A549 (cell line): ENCODE measurements around the gene ADD3. TPM values are rescaled to one million over a fixed set of nuclear protein-coding genes. Genes with fewer than 3 reads are reported as not detected.

Experiments used
- ATAC-seq, 2 experiments: fragments of 200-7000 bp in 1 of 2; fragments of >200 bp in 1 of 2; cut with Nextera tagmentation in 1 of 2; cut with Tn5 transposase in 1 of 2; 3 replicates each; pipeline versions ENCODE4 v1.8.0 to v1.9.1; 2018 to 2020; ENCODE audit warnings: mild to moderate bottlenecking in 1 of 2, moderate library complexity in 1 of 2
- CTCF ChIA-PET: fragments of 300-600 bp; sonication (Branson Sonifier 250); formaldehyde crosslinking; extraction: SDS; loops from one replicate; lab custom pipeline; 2021; ENCODE audit warnings: antibody characterized with exemption, inconsistent platforms; lab: Yijun Ruan, JAX
- POLR2A ChIA-PET: fragments of 350-600 bp; formaldehyde crosslinking; extraction: SDS; loops from one replicate; lab custom pipeline; 2021; ENCODE audit warnings: antibody characterized with exemption, inconsistent platforms; lab: Yijun Ruan, JAX
- DNase-seq, 2 experiments: peaks; one replicate each; pipeline versions ENCODE4 v3.0.0 to v3.0.0-alpha.2; 2011 to 2016; ENCODE audit warnings: low read depth in 1 of 2, low spot score in 1 of 2
- FAIRE-seq: peaks from 2 replicates; lab custom pipeline; 2011; peaks lifted over from hg19 to GRCh38; lab: Jason Lieb, UNC
- H3K27ac ChIP-seq, 2 experiments: fragments of >200 bp; sonication (Bioruptor Twin); formaldehyde crosslinking; 3 replicates each; pipeline ENCODE4 v1.5.1; 2016 to 2017
- H3K4me1 ChIP-seq: fragments of >200 bp; sonication (Bioruptor Twin); formaldehyde crosslinking; 3 replicates; pipeline ENCODE4 v1.6.1; 2016
- H3K4me2 ChIP-seq: fragments of >200 bp; sonication (Bioruptor Twin); formaldehyde crosslinking; 3 replicates; pipeline ENCODE4 v1.6.1; 2016
- H3K4me3 ChIP-seq: fragments of >200 bp; sonication (Bioruptor Twin); formaldehyde crosslinking; 3 replicates; pipeline ENCODE4 v1.5.1; 2016
- H3K9me3 ChIP-seq: fragments of >200 bp; sonication (Bioruptor Twin); formaldehyde crosslinking; 3 replicates; pipeline ENCODE4 v1.6.1; 2016
- ATOH8 ChIP-seq: fragments of 250-450 bp; sonication (Bioruptor Pico); IDR thresholded peaks from 2 replicates; pipeline ENCODE4 v1.5.0; 2020; ENCODE audit warnings: low read depth, mild to moderate bottlenecking, moderate library complexity
- CBX2 ChIP-seq: fragments of 200-600 bp; sonication (generic); IDR thresholded peaks from 2 replicates; pipeline ENCODE4 v1.6.1; 2016; ENCODE audit warnings: low read depth, mild to moderate bottlenecking, borderline replicate concordance
- CBX8 ChIP-seq: fragments of 200-600 bp; sonication (generic); IDR thresholded peaks from 2 replicates; pipeline ENCODE4 v1.6.1; 2016
- CEBPB ChIP-seq, 2 experiments: fragments of >200 bp in 1 of 2; sonication (Bioruptor Twin) in 1 of 2; formaldehyde crosslinking in 1 of 2; IDR thresholded peaks; 2 replicates each; pipeline ENCODE4 v1.6.1; 2012 to 2016
- EHMT2 ChIP-seq: fragments of 200-600 bp; sonication (generic); IDR thresholded peaks from 2 replicates; pipeline ENCODE4 v1.6.1; 2016; ENCODE audit warnings: antibody characterized with exemption, low read depth, mild to moderate bottlenecking, moderate library complexity
- ESRRA ChIP-seq: fragments of 150-350 bp; IDR thresholded peaks from 2 replicates; pipeline ENCODE4 v1.6.1; 2014; ENCODE audit warnings: mild to moderate bottlenecking, low read length, borderline replicate concordance
- FOXS1 ChIP-seq: fragments of 250-450 bp; sonication (Bioruptor Pico); IDR thresholded peaks from 2 replicates; pipeline ENCODE4 v1.5.0; 2020; ENCODE audit warnings: mild to moderate bottlenecking, moderate library complexity
- GATA3 ChIP-seq: IDR thresholded peaks from 2 replicates; pipeline ENCODE4 v1.6.1; 2012; ENCODE audit warnings: borderline replicate concordance
- HDAC2 ChIP-seq: fragments of 200-600 bp; sonication (generic); IDR thresholded peaks from 2 replicates; pipeline ENCODE4 v1.6.1; 2016
- HES2 ChIP-seq: fragments of >200 bp; sonication (Bioruptor Twin); formaldehyde crosslinking; IDR thresholded peaks from 2 replicates; pipeline ENCODE4 v1.6.1; 2016
- HOXA7 ChIP-seq: fragments of 250-450 bp; sonication (Bioruptor Pico); IDR thresholded peaks from 2 replicates; pipeline ENCODE4 v1.5.0; 2020; ENCODE audit warnings: mild to moderate bottlenecking, moderate library complexity
- JUN ChIP-seq, 2 experiments: fragments of >200 bp; sonication (Bioruptor Twin); formaldehyde crosslinking; IDR thresholded peaks; 2 replicates in 1 of 2; 3 replicates in 1 of 2; pipeline ENCODE4 v1.6.1; 2016 to 2017
- PHF8 ChIP-seq: fragments of 200-600 bp; sonication (generic); IDR thresholded peaks from 2 replicates; pipeline ENCODE4 v1.6.1; 2016; ENCODE audit warnings: low read depth, mild to moderate bottlenecking, antibody characterized with exemption, moderate library complexity, borderline replicate concordance
- WGBS: methylation state at CpG from one replicate; pipeline ENCODE4 v1.1.6; 2017; ENCODE audit errors: missing lambda C conversion rate; 5-methylcytosine and 5-hydroxymethylcytosine counted together
- polyA plus RNA-seq, 4 experiments: library from polyadenylated mRNA; depleted of rRNA in 3 of 4; stranded (reverse); fragments of >200 nt; fragmentation: RNase III in 1 of 4; extraction: RNeasy Plus Mini Kit Qiagen cat#74134 plus additional on column Dnase treatment in 1 of 4; gene quantifications; 2 replicates in 3 of 4; 3 replicates in 1 of 4; pipeline ENCODE4 v1.2.3, GENCODE V29; 2011 to 2017
- TF ChIP-seq, protein P1 (sequence below): fragments of 150-350 bp; IDR thresholded peaks from 2 replicates; pipeline ENCODE4 v1.6.1; 2014; ENCODE audit warnings: low read depth, mild to moderate bottlenecking, low read length
- TF ChIP-seq, protein P2 (sequence below): fragments of 450-650 bp; IDR thresholded peaks from 2 replicates; pipeline ENCODE4 v1.6.1; 2014; ENCODE audit warnings: antibody characterized with exemption
- TF ChIP-seq, protein P3 (sequence below): IDR thresholded peaks from 2 replicates; pipeline ENCODE4 v1.6.1; 2012

ADD3 gene
- polyA plus RNA-seq, 2 of the 4 experiments (the other 2 are of a cell fraction): 9.8 to 48.2 TPM

DNA sequence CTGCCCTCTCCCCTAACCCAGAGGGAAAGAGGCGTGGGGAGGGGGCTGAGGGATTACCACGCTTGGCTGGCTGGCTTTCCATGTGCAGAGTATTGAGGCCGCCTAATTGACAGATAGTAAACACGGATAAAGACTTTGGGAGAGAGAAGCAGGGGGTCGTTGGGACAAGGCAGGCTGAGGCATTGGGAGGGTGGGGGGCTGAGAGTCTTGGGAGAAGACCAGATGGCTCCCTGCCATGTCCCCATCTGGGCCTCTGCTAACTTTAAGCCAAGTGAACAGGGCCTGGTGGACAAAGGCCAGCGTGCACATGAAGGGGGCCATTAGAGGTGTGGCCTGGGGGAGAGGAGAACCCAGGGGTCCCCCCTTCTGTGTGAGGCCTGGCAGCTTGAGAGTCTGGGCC lies 144.2 kb downstream of the ADD3 start (continued):
- TF ChIP-seq, protein P1, sequence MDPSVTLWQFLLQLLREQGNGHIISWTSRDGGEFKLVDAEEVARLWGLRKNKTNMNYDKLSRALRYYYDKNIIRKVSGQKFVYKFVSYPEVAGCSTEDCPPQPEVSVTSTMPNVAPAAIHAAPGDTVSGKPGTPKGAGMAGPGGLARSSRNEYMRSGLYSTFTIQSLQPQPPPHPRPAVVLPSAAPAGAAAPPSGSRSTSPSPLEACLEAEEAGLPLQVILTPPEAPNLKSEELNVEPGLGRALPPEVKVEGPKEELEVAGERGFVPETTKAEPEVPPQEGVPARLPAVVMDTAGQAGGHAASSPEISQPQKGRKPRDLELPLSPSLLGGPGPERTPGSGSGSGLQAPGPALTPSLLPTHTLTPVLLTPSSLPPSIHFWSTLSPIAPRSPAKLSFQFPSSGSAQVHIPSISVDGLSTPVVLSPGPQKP: no peak
- no peak for TF ChIP-seq CBX8
- no peak for TF ChIP-seq HES2
- no peak for TF ChIP-seq GATA3

DNA sequence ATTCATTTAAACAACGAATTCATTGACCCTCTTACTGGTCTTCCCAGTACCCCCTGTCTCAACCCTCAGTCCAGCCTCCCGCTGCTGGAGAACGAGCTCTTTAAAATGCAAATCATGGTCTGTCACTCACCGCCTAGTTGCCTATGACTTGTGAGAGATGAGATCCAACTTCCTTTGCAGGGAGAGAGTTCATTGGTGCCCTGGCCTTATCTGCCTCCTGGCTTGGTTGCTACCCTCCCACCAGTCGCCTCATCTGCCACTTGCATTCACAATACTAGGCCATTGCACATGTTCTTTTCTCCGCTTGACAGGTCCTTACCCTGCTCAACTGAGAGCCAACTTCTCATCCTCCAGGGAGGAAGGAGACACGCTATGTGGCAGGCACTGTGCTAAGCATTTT lies 145.6 kb downstream of the ADD3 start:
- ATAC-seq (no peak), DNase-seq (no peak), FAIRE-seq (no peak)
- TF ChIP-seq HOXA7: no peak
- TF ChIP-seq CBX2: no peak
- TF ChIP-seq HDAC2: no peak
- TF ChIP-seq CEBPB (IDR thresholded peaks at IDR 0.05): no peak
- TF ChIP-seq PHF8: no peak
- WGBS: 71% methylated on average over 7 of the region's 7 CpGs
- H3K9me3 ChIP-seq: no peaks in the 10 kb centered on the region
- no peaks in the 10 kb centered on the region for H3K4me1 ChIP-seq
- no peak overlapping the region for H3K4me2 ChIP-seq
- no peak overlapping the region for H3K4me3 ChIP-seq
- CTCF ChIA-PET: interaction anchor here (1.4 kb wide), 1 partner anchor 11 kb away, joined by 3 read pairs; no protein-coding TSS in a partner anchor
- POLR2A ChIA-PET: no interaction called here
- H3K27ac ChIP-seq: no peak overlapping the region

DNA sequence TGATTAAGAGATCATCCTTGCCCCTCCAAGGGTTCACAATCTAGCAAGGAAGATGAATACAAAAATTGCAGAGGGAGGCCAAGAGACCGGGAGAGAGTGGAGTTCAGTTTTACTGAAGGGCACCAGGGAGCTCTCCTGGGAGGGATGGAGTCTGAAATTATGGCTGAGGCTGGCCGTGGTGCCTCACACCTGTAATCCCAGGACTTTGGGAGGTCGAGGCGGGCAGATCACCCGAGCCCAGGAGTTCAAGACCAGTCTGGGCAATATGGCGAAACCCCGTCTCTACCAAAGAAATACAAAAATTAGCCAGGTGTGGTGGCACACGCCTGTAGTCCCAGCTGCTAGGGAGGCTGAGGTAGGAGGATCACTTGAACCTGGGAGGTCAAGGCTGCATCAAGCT lies 148.3 kb downstream of the ADD3 start:
- WGBS: 71% methylated on average over 8 of the region's 8 CpGs
- TF ChIP-seq ATOH8: no peak
- TF ChIP-seq, all 56 proteins: peak for 0
- CTCF ChIA-PET: no interaction called here
- DNase-seq: no peak
- POLR2A ChIA-PET: no interaction called here
- Histone ChIP-seq H3K9me3 (peaks cover 2% of the 10 kb centered on the region; the same call in 1 of the 3 replicates), H3K4me3 (no peak overlapping the region), H3K4me2 (no peak overlapping the region), H3K27ac (no peak overlapping the region), H3K4me1 (no peaks in the 10 kb centered on the region)
- ATAC-seq: no peak
- no peak for FAIRE-seq

DNA sequence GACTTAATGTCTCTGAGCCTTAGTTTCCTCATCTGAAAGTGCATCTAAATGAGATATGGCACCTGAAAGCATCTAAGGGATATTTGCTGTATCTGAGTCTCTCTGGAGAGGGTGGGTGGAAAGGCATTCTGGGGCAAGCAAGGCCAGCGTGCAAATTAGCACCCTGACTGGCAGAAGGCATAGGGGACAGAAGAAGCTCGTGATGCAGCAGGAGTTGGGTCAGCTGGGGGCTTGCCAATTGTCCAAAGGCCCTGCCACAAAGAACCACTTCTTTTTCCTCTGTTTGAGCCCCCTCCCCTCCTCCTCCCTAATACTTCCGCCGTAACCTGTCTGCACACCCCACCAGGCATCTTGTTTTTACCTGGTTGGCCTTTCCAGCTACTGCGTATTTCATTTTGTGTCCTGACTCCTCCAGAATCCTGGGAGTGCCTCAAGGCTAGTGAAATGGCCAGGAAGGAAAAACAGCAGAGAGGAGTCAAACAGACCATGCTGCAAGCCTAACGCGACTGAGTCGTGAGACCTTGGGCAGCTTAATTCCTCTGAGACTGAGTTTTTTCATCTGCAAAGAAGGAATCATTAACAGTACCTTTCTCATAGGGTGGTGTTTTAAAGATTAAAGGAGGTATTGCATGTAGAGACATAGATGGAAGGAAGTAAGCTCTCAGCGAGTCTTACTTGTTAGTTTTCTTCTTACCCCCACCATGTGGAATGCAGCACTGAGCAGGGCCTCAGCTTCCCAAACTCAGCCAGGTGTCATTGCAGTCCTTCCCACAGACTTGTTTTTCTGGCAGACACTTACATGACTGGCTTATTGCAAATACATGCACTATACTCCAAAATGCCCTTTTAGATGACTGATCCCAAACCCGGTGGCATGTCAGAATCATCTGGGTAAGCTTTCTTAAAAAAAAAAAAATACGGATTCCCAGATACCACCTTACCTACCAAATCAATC lies 150.5 kb downstream of the ADD3 start:
- Histone ChIP-seq H3K4me1 (no peaks in the 10 kb centered on the region), H3K4me2 (no peak overlapping the region), H3K4me3 (no peak overlapping the region), H3K27ac (no peak overlapping the region), H3K9me3 (peaks cover 2% of the 10 kb centered on the region; the same call in 1 of the 3 replicates)
- TF ChIP-seq JUN (IDR thresholded peaks at IDR 0.05): no peak
- no peak for TF ChIP-seq ESRRA
- TF ChIP-seq, protein P2, sequence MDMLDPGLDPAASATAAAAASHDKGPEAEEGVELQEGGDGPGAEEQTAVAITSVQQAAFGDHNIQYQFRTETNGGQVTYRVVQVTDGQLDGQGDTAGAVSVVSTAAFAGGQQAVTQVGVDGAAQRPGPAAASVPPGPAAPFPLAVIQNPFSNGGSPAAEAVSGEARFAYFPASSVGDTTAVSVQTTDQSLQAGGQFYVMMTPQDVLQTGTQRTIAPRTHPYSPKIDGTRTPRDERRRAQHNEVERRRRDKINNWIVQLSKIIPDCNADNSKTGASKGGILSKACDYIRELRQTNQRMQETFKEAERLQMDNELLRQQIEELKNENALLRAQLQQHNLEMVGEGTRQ: no peak
- TF ChIP-seq, protein P3, sequence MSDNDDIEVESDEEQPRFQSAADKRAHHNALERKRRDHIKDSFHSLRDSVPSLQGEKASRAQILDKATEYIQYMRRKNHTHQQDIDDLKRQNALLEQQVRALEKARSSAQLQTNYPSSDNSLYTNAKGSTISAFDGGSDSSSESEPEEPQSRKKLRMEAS: no peak
- no peak for TF ChIP-seq FOXS1 (CRISPR knock-in tag)
- no peak for TF ChIP-seq EHMT2
- 76% methylated on average over 11 of the region's 11 CpGs for WGBS
- no peak for FAIRE-seq
- CTCF ChIA-PET: interaction anchor here (0.8 to 2.4 kb wide), 10 partner anchors 11 to 148 kb away, joined by 3 to 6 read pairs (median 3); no protein-coding TSS in a partner anchor
- POLR2A ChIA-PET: no interaction called here
- ATAC-seq: no peak
- DNase-seq: no peak
